GM19025 (cell line): ENCODE data around the gene ACSBG1.

Experiments
- ATAC-seq: cut with Tn5 transposase; IDR thresholded peaks from one replicate; pipeline ENCODE4 v1.9.1; 2021; ENCODE audit warnings: mild to moderate bottlenecking, low read depth, moderate library complexity; ENCODE audit not compliant: unreplicated experiment

The ACSBG1 gene

DNA sequence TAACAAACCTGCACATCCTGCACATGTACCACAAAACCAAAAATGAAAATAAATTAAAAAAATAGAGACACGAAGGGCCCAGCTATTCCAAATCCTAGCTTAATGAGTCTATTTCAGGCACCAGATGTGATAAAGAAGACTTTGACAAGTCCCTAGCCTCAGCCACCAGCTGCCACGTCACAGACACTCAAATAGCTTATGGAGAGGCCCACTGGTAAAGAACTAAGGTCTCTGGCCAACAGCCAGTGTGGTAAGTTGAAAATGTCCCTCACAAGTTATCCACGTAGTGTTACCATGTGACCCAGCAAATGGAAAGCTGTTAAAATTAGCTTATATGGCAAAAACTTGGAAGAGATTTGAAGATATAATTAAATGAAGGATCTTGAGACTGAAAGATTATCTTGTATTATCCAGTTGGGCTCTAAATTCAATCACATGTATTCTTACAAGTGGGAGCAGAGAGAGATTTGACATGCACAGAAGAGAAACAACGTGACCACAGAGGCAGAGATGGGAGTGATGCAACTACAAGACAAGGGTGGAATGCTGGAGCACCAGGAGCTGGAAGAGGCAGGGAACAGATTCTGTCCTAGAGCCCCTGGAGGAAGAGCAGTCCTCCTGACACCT, 10.9 kb downstream of the ACSBG1 start:
- ATAC-seq = no peak

DNA sequence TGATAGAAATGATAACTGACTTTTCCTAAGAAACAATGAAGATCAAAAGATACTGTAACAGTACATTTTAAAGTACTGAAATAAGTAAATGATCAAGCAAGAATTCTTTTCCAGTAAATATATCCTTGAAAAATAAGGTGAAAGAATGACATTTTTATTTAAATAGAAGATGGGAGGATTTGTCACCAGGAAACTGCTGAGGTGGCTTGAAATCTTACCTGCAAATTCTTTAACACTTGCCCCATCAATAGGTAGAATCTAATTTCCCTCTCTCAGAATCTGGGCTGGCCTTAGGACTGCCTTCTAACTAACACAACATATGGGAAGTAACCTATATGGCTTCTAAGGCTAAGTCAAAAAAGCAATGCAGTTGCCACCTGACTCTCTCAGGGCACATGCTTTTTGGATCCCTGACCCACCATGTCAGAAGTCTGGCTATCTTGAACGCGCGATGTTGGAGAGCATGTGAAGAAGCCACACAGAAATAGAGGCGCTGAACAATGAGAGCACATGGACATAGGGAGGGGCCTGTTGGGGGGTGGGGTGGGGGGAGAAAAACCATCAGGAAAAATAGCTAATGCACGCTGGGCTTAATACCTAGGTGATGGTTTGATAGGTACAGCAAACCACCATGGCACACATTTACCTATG, 11.5 kb downstream of the ACSBG1 start:
- no peak for ATAC-seq

- ATAC-seq = no peak
Measured at GRCh38 chr15:78220713-78221112, 13.7 kb downstream of the ACSBG1 start.

DNA sequence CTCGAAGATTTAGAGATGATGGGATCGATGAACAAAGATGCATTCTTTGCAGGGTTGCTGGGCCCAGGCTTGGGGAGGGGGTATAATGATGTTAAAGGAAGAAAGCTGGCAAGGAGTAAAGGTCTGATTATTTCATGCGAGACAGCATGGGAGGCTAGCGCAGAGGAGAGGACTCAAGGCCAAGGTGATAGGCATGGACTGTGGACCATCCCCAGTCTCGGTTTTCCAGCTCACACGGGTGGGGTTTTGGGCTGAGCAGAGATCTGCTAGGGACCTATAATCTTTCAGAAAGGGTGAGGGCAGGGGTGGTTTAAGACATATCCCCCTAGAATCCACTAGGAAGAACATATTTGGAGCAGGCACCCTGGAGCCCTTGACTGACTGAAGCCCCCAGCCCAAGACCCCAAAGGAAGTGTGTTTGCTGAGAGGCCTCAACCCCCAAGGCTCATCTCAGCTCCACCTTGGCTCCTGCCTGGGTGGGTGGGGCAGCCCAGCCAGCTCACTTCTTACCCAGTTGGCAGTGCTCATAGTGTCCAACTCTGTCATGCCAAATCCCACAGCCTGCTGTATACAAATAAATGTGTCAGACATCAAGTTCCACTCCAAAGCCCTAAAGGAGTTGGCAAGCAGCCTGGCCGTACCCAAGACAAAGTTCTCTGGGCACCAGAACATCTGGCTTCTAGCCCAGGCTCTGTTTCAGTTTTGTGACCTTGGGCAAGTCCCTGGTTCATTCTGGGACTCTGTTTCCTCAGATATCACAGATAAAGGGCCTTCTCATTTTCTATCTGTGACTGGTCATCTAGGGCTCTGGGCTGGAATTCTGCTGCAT, 17.9 kb downstream of the ACSBG1 start:
- ATAC-seq = no peak

DNA sequence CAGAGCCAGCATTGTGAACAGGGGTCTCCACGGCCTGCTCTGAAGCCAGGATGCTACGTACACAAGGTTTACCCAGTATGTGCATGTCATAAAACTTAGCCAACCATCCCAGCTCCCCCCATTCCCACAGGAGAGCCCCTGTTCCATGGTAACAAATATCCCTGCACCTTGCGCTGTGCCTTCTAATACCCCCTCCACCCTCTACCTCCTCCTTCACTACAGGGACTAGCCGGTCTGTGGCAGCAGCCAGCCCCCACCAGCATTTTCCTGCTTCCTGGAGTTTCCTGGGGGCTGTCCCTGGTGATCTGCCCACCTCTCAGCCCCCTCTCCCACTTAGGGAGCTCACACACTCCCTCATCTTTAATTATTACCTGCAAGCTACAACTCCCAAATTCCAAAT, 20.4 kb downstream of the ACSBG1 start:
- no peak for ATAC-seq

- ATAC-seq = no peak
Measured at GRCh38 chr15:78213425-78213750, 21.0 kb downstream of the ACSBG1 start.

DNA sequence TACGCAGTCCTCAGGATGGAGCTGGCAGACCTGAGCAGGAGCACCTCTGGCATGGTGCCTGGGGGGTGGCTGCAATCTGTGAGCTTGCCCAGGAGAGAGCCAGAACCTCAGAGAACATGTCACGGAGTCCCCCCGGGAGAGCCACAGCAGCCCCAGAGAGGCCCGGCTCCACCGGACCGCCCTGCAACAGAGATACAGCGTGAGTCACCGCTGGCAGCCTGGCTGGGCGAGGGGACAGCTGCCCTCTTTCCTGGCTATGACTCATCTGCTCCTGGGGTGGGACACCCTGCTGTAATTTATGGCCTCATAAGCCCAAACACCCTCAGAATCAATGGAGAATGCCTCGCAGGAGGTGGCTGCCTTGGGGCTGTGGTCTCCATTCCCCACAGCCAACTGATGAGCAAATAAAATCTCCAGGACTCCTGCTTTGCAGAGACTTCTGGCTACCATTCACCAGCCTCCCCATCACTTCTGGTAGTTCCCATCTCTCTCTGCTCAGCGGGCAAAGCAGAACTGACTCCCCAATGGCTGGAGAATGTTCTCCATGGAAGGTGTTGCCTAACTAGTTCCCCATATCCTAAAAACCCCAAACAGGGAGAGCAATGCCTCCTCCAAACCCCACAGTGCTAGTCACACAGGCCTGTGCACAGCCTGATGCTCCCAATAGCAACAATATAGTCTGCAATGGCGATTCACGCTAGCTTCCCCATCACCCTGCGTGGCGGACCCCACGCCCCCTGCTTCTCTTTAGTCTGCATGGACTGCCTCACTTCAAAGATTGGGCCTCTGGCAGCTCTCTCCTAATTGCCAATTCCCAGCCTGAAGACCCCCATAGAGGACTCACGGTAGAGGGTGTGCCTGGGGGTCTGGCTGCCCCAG, 21.6 kb downstream of the ACSBG1 start:
- no peak for ATAC-seq

DNA sequence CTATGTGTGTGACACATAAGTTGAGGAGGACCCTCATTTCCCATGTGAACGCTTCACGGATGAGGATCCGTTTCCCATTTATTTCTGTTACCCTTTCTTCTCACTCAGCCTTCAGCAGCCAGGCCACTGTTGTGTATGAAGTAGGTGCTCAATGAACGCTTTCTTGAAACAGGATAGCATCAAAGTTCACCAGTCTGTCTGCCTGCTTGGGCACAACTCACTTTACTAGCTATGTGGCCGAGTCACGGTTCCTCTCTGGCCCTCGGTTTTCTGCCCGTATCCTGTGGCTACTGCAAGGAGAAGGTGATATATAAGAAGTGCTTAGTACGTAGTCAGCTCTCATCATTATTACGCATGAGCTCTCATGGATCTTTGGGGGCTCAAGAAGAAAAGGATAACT, 22.4 kb downstream of the ACSBG1 start:
- no peak for ATAC-seq

GRCh38 chr15:78211189-78211921, 23.0 kb downstream of the ACSBG1 start:
- no peak for ATAC-seq

GRCh38 chr15:78210349-78210717, 24.0 kb downstream of the ACSBG1 start:
- ATAC-seq = no peak

DNA sequence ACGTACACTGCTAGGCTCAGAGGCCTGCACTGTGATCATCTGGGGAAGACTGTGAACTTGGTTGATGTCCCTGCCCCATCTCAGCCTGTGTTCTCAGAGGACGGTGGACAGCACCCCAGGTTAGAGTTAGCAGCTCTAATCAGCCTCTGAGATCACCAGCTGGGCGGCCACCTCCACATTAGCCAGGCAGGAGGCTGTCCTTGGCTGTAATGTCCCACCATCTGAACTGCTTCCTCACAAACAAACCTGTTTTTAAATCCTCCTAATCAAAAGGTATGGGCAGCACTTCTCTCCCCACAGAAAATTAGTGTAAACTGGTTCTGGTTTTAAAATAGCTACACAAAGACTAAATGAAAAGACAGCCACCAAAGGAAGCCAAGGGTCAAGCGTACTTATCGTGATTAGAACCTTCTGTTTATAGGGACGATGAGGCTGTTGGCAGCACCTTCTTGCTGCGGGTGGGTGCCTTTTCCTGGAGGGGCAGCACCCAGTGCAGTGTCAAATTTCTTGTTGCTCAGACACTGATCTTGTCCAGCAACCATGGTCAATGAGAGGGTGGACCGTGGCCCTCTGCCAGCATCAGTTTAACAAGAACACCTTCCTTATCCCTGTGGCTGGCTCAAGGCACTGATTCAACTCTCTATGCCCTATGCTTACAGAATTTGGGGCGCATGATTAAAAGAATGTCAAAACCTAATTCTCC, 24.6 kb downstream of the ACSBG1 start:
- no peak for ATAC-seq

GRCh38 chr15:78208887-78209645, 25.3 kb downstream of the ACSBG1 start:
- ATAC-seq = no peak

DNA sequence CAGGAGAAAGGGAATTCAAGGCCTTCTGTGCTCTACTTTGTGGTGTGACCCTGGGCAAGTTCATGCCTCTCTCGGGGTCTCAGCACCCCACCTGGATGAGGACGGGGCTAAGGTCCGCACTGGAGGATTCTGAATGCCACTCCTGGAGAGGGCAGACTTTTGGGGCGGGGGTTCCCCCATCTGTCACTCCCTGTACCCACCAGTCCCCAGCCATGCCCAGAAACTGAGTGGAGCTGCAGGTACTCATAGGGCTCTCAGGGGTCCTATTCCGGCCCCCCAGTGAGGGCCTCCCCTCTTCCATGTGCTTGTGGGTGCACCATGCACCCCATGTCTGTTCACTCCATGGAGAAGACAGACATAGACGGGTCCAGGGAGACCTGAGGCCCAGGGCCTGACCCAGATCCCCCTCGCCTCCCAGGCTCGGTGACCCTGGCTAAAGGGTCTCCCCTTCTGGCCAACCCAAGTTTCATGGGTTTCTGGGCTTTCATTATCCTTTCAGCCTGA, 26.0 kb downstream of the ACSBG1 start:
- no peak for ATAC-seq

DNA sequence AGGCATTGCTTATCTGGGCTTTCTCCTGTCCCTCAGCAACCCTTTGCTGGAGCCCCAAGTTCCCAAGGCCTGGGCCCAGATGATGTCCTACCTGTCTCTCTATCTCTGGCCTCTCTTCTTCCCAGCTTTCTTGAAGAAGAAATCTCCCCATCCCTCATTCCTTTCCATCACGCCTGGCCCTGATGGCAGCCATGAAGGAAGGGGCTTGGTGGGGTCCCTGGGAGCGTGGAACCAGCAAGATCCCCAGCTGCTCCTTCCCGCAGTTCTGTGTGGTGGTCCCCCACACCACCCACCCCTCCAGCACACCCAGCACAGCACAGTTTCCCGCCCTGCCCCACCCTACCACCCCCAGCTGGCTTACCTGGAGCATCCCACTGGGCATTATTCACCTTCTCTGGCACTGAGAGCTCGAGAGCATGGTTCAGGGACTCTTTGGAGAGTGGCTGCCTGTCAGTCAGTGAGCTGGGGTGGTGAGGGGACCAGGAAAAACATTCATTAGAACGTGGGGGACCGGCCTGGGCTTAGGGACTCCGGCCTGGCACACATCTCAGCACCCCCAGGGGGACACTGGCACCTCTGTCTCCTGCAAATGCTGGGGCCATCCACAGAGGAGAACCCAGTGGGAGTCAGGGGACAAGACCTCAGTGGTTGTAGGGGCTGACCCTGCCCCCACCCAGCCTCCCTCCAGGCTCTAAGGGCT, 26.6 kb downstream of the ACSBG1 start:
- ATAC-seq = no peak

DNA sequence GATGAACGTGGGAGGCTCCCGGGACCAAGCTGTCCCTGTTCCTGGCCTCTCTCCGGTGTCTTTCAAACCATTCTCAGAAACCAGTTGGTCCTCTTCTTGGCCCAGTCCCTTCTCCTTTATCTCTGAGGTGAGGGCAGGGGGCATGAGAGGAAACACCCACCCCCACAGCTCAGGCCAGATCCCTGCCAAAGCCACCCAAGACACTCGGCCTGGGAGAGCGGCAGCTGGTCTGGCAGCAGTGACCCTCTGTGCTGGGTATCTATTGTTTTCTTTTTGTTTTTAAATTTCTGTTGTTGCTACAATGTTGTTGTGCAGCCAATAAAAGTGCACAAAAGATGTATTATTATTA, 27.3 kb downstream of the ACSBG1 start:
- no peak for ATAC-seq

DNA sequence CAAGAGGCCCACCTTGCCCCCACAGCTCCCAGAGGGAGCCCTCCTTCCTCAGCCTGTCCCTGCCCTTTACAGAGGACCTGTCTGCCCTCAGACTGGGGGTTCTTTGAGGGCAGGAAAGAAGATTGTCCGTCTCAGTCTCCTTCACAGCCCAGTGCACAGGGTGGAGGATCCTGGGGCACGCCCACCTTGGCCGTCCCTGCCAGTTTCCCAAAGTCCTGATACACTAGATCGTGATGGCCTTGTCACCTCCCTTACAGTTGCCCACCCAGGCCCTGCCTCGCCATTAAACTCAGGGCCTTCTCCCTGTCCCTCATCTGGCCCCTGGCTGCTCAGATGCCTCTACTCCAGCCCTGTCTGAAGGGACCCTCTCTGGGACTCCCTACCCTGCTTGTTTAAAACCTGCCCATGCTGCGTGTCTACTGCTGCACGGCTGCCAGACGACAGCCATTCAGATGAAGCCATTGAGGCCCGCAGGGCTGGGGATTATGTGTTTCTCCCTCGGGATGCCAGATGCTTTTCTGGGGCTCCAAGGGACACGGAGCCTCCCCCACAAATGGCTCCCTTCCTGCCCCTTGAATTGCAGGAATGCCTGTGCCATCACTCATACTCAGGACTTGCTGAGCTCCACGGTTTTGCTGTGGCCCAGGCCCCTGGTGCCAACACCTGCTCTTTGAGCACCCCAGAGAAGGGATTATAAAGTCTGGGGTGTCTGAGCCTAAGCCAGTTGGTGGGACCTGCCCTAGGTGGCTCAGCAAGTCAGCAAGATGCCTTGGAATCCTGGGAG, 27.8 kb downstream of the ACSBG1 start:
- no peak for ATAC-seq

- no peak for ATAC-seq
Measured at GRCh38 chr15:78205856-78206255, 28.5 kb downstream of the ACSBG1 start.
